Activated CD4-positive, alpha-beta T cell treated with anti-CD3 and anti-CD28 coated beads, Interleukin-2, amount 10 ng/mL, durations not matched to agents 24 days and 14 days (primary cell): Measurements from ENCODE around the gene UNC45B. TPM values are rescaled to one million over a fixed set of nuclear protein-coding genes. Genes with fewer than 3 reads are reported as not detected.
"Not testable (repeated sequence)": the region's sequence is repeated elsewhere in the genome, so short reads cannot be mapped to it uniquely, and the experiment has no call there.

Experiments
- DNase-seq: peaks from one replicate; pipeline ENCODE4 v3.0.0; 2022
- H3K27ac Mint-ChIP-seq: one replicate; pipeline ENCODE4 v1.8.0; 2022; ENCODE audit warnings: mild to moderate bottlenecking, mixed read lengths
- H3K27me3 Mint-ChIP-seq: one replicate; pipeline ENCODE4 v1.8.0; 2022; ENCODE audit warnings: mixed read lengths
- H3K36me3 Mint-ChIP-seq: one replicate; pipeline ENCODE4 v1.8.0; 2022; ENCODE audit warnings: low read depth, mild to moderate bottlenecking, mixed read lengths
- H3K4me1 Mint-ChIP-seq: one replicate; pipeline ENCODE4 v1.8.0; 2021; ENCODE audit warnings: mixed read lengths
- H3K4me3 Mint-ChIP-seq: one replicate; pipeline ENCODE4 v1.8.0; 2022; ENCODE audit warnings: mild to moderate bottlenecking, moderate library complexity, mixed read lengths
- H3K9me3 Mint-ChIP-seq: one replicate; pipeline ENCODE4 v1.8.0; 2021; ENCODE audit warnings: mixed read lengths
- intact Hi-C: fragments of 100-400 bp; cut with micrococcal nuclease; formaldehyde crosslinking; loops from one replicate; pipeline ENCODE4 v1.15.1; 2023
- total RNA-seq: library from RNA; stranded (reverse); gene quantifications from 2 replicates; pipeline ENCODE4 v1.2.3, GENCODE V29; 2022

The UNC45B gene
- total RNA-seq, 1 donor from 2014 or later: not detected

DNA sequence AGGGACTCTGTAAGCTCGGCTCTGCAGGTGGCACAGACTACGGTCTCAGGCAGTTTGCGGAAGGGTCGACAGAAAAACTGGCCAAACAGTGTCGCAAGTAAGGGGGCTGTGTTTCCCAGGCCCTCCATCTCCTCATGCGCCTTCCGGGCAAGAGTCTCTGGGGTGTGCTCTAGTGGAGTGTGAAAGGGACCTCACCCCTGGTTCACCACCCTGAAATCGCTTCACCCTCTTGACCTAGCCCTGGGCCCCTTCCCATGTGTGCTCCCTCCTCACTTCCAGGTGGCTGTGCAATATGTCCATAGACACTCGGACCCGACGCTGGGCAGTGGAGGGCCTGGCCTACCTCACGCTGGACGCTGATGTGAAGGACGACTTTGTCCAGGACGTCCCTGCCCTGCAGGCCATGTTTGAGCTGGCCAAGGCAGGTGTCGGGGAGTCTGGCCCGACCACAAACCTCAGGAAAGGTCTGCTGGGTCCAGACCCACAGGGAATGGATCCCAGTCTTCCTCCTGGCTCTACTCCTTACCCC lies 22.3 kb downstream of the UNC45B start:
- no peak overlapping the region for H3K4me3 Mint-ChIP-seq
- DNase-seq: no peak
- peaks cover 27% of the 10 kb centered on the region for H3K4me1 Mint-ChIP-seq
- H3K27me3 Mint-ChIP-seq: no peaks in the 10 kb centered on the region
- no peaks in the 10 kb centered on the region for H3K36me3 Mint-ChIP-seq
- no peak overlapping the region for H3K27ac Mint-ChIP-seq
- H3K9me3 Mint-ChIP-seq: no peaks in the 10 kb centered on the region
- intact Hi-C loops: loop anchor here (5.0 kb wide), 2 partner anchors 72 to 142 kb away; partner anchors contain the start of gene SLFN5

DNA sequence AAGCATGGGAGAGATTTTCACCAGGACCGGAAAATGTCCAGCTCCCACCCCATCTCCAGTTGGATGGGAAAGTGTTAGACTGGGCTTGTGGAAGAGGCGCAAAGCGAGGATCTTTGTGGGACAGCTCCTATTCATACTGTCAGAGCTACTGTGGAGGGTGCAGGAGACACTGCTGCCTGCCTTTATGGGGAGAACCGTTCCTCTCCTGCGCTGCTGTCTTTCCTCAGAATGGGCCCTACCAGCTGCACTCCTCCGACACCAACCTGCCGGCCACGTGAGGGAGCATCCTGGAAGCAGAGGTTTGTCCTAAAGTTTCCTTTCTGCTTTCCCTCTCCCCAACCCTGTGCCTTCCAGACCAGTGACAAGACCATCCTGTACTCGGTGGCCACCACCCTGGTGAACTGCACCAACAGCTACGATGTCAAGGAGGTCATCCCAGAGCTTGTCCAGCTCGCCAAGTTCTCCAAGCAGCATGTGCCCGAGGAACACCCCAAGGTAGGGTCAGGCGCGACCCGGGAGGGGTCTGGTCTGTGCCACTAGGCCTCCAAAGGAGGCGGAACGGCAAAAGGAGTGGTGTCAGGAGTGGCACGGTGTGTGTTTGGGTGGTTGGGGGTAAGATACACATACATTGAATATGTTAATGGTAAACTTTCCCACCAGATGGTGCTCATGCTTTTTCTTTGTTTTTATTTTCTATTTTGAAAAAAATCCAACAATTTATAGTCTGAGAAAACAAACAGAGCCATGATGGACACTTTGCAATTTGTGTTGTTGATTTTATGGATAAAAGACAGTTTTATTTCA lies 23.6 kb downstream of the UNC45B start:
- peak overlapping the region; percentile 19 for H3K4me3 Mint-ChIP-seq
- H3K36me3 Mint-ChIP-seq: no peaks in the 10 kb centered on the region
- peak; percentile 78 for DNase-seq
- peaks cover 27% of the 10 kb centered on the region for H3K4me1 Mint-ChIP-seq
- H3K27ac Mint-ChIP-seq: no peak overlapping the region
- H3K9me3 Mint-ChIP-seq: no peaks in the 10 kb centered on the region
- intact Hi-C loops: loop anchor here (1.0 to 5.0 kb wide), 4 partner anchors 71 to 367 kb away; partner anchors contain the start of gene SLFN5
- H3K27me3 Mint-ChIP-seq: no peaks in the 10 kb centered on the region

DNA sequence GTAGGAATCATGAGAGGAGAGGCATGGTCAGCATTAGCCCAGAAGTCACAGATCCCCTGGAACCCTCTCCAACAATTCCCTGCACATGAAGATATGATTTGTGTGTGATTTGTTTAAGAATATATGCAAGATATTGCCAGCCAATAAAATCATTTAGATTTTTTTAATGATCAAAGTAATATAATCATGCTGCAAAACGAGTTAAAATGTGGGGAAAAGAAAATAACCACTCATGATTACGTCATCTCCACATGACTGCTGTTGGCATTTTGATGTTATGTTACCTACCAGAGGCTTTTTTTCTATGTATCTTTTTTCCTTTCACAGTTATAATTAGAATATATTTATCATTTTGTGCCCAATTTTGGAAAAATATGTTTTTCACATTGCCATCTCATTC lies 24.2 kb downstream of the UNC45B start:
- Mint-ChIP-seq H3K27me3 (no peaks in the 10 kb centered on the region), H3K9me3 (no peaks in the 10 kb centered on the region), H3K36me3 (no peaks in the 10 kb centered on the region), H3K4me1 (peaks cover 31% of the 10 kb centered on the region), H3K27ac (no peak overlapping the region), H3K4me3 (peak overlapping the region; percentile 19)
- intact Hi-C loops: loop anchor here (1.0 to 5.0 kb wide), 4 partner anchors 70 to 366 kb away; partner anchors contain the start of gene SLFN5
- no peak for DNase-seq

DNA sequence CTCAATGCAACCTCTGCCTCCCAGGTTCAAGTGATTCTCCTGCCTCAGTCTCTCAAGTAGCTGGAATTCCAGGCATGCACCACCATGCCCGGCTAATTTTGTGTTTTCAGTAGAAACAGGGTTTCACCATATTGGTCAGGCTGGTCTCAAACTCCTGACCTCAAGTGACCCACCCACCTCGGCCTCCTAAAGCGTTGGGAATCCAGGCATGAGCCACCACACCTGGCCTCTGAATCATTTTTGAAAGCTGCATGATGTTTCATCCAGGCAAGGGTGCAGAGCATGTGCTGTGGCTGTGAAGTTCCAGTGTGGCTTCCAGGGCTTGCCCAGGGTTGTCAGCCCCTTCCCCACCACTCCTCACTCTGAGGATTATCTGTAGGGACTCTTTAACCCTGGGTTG lies 24.7 kb downstream of the UNC45B start:
- Mint-ChIP-seq H3K4me1 (peaks cover 36% of the 10 kb centered on the region), H3K27ac (peak overlapping the region; percentile 29)
- not testable (repeated sequence) for H3K4me3 Mint-ChIP-seq, H3K9me3 Mint-ChIP-seq, H3K27me3 Mint-ChIP-seq, DNase-seq, H3K36me3 Mint-ChIP-seq
- intact Hi-C loops: loop anchor here (5.0 kb wide), 2 partner anchors 70 to 140 kb away; partner anchors contain the start of gene SLFN5

DNA sequence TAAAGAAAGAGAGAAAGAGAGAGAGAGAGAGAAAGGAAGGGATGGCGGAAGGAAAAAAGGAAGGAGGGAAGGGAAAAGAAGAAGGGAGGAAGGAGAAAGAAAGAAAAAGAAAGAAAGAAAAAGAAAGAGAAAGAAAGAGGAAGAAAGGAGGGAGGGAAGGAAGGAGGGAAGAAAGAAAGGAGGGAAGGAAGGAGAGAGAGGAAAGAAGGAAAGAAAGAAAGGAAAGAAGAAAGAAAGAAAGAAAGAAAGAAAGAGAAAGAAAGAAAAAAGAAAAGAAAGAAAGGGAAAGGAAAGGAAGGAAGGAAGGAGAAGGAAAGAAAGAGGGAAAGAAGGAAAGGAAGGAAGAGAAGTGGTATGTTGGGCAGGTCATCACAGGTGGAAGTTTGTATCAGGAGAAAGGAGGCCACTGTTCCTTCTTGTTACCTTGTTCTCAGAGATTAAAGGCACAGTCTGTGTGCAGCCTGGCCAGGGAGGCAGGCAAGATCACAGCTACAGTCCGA lies 27.3 kb downstream of the UNC45B start:
- intact Hi-C loops: loop anchor here (5.0 kb wide), 2 partner anchors 67 to 137 kb away; partner anchors contain the start of gene SLFN5

DNA sequence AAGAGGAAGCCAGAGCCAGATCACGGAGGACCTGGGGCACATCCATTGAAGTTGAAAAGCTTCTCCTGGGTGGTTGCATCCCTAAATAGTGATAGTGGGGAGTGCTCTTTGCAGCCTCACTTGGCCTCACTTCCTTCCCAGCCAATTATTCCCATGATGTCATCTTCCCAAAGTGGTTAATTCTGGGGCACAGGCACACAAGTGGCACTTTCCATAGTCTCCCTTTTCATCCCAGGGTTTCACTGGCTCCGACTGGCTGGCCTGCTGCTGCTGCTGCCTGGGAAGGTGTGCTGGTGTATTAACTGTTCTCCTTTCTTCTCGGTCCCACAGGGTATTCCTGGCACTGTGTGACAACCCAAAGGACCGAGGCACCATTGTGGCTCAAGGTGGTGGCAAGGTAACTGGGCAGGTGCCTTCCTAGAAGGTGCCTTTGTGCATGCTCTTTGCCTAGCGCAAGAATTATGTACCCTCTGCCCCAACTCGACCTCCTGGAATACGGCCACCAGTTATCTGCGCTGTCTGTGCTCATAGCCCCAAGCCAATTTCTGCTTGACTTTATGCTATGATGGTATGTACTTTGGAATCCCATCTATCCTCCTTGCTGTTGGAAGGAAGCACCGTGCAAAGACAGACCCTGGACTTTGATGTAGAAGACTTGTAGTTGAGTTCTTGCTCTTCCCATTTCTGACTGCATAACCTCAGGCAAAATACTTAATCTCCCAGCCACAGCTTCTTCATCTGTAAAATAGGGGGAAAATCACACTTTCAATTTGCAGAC lies 28.2 kb downstream of the UNC45B start:
- Mint-ChIP-seq H3K27ac (no peak overlapping the region), H3K9me3 (no peaks in the 10 kb centered on the region), H3K4me1 (peaks cover 47% of the 10 kb centered on the region), H3K4me3 (no peak overlapping the region), H3K27me3 (no peaks in the 10 kb centered on the region), H3K36me3 (peaks cover 4% of the 10 kb centered on the region)
- no peak for DNase-seq
- intact Hi-C loops: no loop called here

More for the DNA sequence above, 27.3 kb downstream of the UNC45B start:
- Mint-ChIP-seq H3K36me3 (peaks cover 4% of the 10 kb centered on the region), H3K4me3 (no peak overlapping the region), H3K27ac (no peak overlapping the region), H3K27me3 (no peaks in the 10 kb centered on the region), H3K4me1 (peaks cover 45% of the 10 kb centered on the region), H3K9me3 (no peaks in the 10 kb centered on the region)
- DNase-seq: no peak

DNA sequence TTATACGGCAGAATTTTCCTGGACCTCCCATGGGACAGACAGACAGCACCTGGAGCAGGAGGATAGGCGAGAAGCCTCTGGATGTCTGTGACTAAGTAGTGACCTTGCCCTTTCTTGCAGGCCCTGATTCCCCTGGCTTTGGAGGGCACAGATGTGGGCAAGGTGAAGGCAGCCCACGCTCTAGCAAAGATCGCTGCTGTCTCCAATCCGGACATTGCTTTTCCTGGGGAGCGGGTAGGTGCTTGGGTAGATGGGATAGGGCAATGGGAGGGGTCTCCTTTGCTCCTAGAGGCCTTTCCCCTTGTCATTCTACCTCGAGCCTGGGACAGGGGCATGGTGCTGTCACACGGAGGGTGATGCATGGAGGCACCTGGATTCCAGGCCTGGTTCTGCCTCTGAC lies 29.3 kb downstream of the UNC45B start:
- Mint-ChIP-seq H3K36me3 (peaks cover 4% of the 10 kb centered on the region), H3K9me3 (no peaks in the 10 kb centered on the region), H3K4me1 (peaks cover 40% of the 10 kb centered on the region), H3K4me3 (no peak overlapping the region), H3K27ac (no peak overlapping the region), H3K27me3 (no peaks in the 10 kb centered on the region)
- DNase-seq: no peak
- intact Hi-C loops: no loop called here

DNA sequence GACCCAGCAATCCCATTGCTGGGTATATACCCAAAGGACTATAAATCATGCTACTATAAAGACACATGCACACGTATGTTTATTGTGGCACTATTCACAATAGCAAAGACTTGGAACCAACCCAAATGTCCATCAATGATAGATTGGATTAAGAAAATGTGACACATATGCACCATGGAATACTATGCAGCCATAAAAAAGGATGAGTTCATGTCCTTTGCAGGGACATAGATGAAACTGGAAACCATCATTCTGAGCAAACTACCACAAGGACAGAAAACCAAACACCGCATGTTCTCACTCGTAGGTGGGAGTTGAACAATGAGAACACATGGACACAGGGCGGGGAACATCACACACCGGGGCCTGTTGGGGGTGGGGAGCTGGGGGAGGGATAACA lies 31.8 kb downstream of the UNC45B start:
- not testable (repeated sequence) for DNase-seq, H3K9me3 Mint-ChIP-seq, H3K27ac Mint-ChIP-seq

DNA sequence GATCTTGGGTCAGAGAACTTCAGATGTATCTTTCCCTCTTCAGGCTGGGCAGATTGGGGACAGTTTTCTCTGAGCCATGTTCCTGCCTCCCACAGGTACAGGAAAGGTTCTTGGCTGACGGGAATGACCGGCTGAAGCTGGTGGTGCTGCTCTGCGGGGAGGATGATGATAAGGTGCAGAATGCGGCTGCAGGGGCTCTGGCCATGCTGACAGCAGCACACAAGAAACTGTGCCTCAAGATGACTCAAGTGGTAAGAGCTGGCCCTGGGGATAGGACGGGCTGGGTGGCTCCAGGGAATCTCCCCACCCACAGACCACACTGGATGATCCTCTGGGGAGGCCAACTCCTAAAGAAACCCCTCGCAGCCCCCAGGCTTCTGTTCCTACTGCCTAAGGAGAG lies 35.7 kb downstream of the UNC45B start:
- intact Hi-C loops: loop anchor here (5.0 kb wide), 1 partner anchor 34 kb away; no protein-coding TSS in a partner anchor
- Mint-ChIP-seq H3K4me3 (no peak overlapping the region), H3K36me3 (peaks cover 4% of the 10 kb centered on the region), H3K9me3 (no peaks in the 10 kb centered on the region), H3K27me3 (no peaks in the 10 kb centered on the region), H3K27ac (no peak overlapping the region), H3K4me1 (peaks cover 35% of the 10 kb centered on the region)
- DNase-seq: no peak

More for the DNA sequence above, 31.8 kb downstream of the UNC45B start:
- H3K4me1 Mint-ChIP-seq: peaks cover 41% of the 10 kb centered on the region
- H3K4me3 Mint-ChIP-seq, H3K27me3 Mint-ChIP-seq, H3K36me3 Mint-ChIP-seq, intact Hi-C loops: not testable (repeated sequence)

DNA sequence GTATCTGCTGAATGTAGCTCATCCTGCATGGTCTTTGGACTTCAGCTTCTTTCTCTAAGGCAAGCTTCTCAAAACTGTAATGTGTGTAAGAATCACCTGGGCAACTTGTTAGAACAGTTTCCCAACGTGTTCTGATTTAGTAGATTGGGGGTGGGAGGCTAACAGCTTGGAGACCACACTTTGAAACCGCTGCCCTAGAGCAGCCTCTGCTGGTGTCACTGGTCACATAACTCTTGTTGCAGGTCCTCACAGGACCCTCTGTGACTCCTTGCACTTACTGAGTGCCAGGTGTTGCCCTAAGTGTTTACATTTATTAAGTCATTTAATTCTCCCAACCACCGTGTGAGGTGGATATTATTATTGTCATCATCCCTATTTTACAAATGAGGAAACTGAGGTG lies 36.7 kb downstream of the UNC45B start:
- no peak overlapping the region for H3K27ac Mint-ChIP-seq
- H3K27me3 Mint-ChIP-seq: no peaks in the 10 kb centered on the region
- H3K4me1 Mint-ChIP-seq: peaks cover 40% of the 10 kb centered on the region

DNA sequence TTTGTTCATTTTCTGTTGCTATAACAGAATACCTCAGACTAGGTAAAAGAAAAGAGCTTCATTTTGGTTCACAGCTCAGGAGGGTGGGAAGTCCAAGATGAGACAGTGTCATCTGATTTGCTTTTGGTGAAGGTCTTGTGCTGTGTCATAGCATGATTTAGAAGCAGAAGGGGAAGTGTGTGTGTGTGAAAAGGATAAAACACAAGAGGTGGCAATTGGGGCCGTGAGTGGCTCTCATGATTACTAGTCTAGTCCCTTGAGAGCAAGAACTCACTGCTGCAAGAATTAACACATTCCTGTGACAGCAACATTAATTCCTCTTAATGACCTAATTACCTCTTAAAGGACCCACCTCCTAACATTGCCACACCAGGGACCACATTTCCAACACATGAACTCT lies 38.2 kb downstream of the UNC45B start:
- no peaks in the 10 kb centered on the region for H3K27me3 Mint-ChIP-seq
- DNase-seq: no peak
- no peak overlapping the region for H3K4me3 Mint-ChIP-seq
- no peaks in the 10 kb centered on the region for H3K9me3 Mint-ChIP-seq
- H3K4me1 Mint-ChIP-seq: peaks cover 42% of the 10 kb centered on the region
- intact Hi-C loops: no loop called here
- H3K36me3 Mint-ChIP-seq: no peaks in the 10 kb centered on the region
- H3K27ac Mint-ChIP-seq: no peak overlapping the region

More for the DNA sequence above, 36.7 kb downstream of the UNC45B start:
- intact Hi-C loops: loop anchor here (5.0 kb wide), 1 partner anchor 33 kb away; no protein-coding TSS in a partner anchor
- Mint-ChIP-seq H3K36me3 (peaks cover 2% of the 10 kb centered on the region), H3K4me3 (no peak overlapping the region), H3K9me3 (no peaks in the 10 kb centered on the region)
- no peak for DNase-seq

DNA sequence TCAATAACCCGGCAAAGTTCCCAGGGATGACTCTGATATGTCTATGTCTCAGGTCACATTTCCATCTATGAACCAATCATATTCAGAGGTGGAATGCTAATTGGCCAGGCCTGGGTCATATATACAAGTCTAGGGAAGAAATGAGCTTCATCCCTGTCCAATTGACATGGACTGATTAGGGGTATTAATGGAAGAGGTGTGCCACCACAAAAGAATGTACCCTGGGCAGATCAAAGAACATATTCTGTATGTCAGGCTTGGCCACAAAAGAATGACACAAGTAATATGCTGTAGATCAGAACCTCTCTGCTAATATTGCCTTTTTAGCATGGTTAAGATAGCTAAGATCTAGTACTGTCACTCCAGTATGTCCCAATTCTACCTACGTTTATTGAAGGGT lies 39.9 kb downstream of the UNC45B start:
- Mint-ChIP-seq H3K27ac (no peak overlapping the region), H3K9me3 (no peaks in the 10 kb centered on the region), H3K36me3 (no peaks in the 10 kb centered on the region)

DNA sequence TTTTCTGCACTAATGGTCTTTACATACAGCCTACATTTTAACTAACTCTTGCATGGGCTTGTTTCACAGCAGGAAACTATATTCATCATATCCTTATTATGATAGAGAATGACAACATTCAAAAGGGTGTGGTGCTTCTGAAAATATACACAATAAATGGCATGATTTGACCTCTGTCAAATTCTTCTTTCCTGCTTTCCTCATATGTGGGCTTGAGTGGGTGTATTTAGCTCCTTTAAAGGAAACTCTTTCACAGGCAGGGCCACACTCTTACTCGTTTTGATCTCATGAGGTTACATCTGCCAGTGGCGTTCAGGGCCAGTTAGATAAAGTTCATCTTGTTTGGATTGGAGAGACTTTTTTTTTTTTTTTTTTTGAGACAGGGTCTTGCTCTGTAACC lies 40.5 kb downstream of the UNC45B start:
- Mint-ChIP-seq H3K4me3 (peak overlapping the region; percentile 34), H3K36me3 (no peaks in the 10 kb centered on the region), H3K27me3 (no peaks in the 10 kb centered on the region), H3K9me3 (no peaks in the 10 kb centered on the region), H3K4me1 (peaks cover 47% of the 10 kb centered on the region), H3K27ac (peak overlapping the region; percentile 21)
- DNase-seq: peak; percentile 67
- intact Hi-C loops: no loop called here

More for the DNA sequence above, 39.9 kb downstream of the UNC45B start:
- Mint-ChIP-seq H3K4me3 (no peak overlapping the region), H3K4me1 (peaks cover 45% of the 10 kb centered on the region), H3K27me3 (no peaks in the 10 kb centered on the region)
- DNase-seq: no peak
- intact Hi-C loops: no loop called here
